ENCODE results near the gene CRIP2. TPM values are rescaled to one million over a fixed set of nuclear protein-coding genes. Genes with fewer than 3 reads are reported as not detected.
A peak's percentile ranks its signal among the peaks of the same experiment; 100 is the strongest.

The CRIP2 gene
- total and polyA plus RNA-seq, 2 experiments from 2014 or later: 3.4 to 9.6 TPM

DNA sequence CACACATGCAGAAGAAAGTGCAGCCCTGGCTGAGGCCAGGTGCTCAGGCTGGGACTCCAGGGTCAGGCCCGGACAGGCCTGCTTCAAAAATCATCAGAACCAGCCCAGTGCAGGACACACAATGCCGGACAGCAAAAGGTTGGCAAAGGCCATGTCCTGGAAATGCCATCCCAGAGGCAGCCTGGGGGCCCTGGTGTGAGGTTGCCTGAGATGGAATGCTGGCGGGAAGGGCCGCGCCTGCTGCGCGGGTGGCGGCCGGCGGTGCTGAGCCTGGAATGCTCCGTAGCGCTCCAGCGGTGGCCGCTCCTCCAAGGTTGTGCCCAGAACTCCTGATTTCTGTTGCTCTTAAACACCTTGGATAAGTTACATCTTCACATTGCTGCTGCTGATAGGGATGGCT, 21.7 kb upstream of the CRIP2 start:
- Mint-ChIP-seq H3K4me1 (no peaks in the 10 kb centered on the region), H3K36me3 (ENCODE audit: low read depth) (peaks cover 50% of the 10 kb centered on the region), H3K9me3 (no peaks in the 10 kb centered on the region), H3K27me3 (ENCODE audit: insufficient read depth, low read depth, poor library complexity) (peaks cover 10% of the 10 kb centered on the region), H3K27ac (no peak overlapping the region; the same call in 1 of the 2 replicates), H3K4me3 (no peak overlapping the region)
- TF ChIP-seq JUNB (IDR thresholded peaks at IDR 0.05; ENCODE audit: unreplicated experiment) (no peak), EZH2 (IDR thresholded peaks at IDR 0.05; ENCODE audit: low read depth, unreplicated experiment) (no peak), STAT1 (IDR thresholded peaks at IDR 0.05; ENCODE audit: unreplicated experiment) (no peak), ZNF331 (CRISPR knock-in tag; IDR thresholded peaks at IDR 0.05; ENCODE audit: low read depth) (no peak), POLR2AphosphoS5 (IDR thresholded peaks at IDR 0.05; ENCODE audit: low read depth) (no peak), ZNF114 (CRISPR knock-in tag; IDR thresholded peaks at IDR 0.05) (no peak), EZH2phosphoT487 (IDR thresholded peaks at IDR 0.05; ENCODE audit: unreplicated experiment) (no peak), CREB1 (CRISPR knock-in tag; IDR thresholded peaks at IDR 0.05; ENCODE audit: low read depth) (no peak), NANOG (IDR thresholded peaks at IDR 0.05; ENCODE audit: borderline replicate concordance) (no peak)
- TF ChIP-seq, protein P1, sequence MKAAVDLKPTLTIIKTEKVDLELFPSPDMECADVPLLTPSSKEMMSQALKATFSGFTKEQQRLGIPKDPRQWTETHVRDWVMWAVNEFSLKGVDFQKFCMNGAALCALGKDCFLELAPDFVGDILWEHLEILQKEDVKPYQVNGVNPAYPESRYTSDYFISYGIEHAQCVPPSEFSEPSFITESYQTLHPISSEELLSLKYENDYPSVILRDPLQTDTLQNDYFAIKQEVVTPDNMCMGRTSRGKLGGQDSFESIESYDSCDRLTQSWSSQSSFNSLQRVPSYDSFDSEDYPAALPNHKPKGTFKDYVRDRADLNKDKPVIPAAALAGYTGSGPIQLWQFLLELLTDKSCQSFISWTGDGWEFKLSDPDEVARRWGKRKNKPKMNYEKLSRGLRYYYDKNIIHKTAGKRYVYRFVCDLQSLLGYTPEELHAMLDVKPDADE (IDR thresholded peaks at IDR 0.05): no peak
- TF ChIP-seq, protein P2, sequence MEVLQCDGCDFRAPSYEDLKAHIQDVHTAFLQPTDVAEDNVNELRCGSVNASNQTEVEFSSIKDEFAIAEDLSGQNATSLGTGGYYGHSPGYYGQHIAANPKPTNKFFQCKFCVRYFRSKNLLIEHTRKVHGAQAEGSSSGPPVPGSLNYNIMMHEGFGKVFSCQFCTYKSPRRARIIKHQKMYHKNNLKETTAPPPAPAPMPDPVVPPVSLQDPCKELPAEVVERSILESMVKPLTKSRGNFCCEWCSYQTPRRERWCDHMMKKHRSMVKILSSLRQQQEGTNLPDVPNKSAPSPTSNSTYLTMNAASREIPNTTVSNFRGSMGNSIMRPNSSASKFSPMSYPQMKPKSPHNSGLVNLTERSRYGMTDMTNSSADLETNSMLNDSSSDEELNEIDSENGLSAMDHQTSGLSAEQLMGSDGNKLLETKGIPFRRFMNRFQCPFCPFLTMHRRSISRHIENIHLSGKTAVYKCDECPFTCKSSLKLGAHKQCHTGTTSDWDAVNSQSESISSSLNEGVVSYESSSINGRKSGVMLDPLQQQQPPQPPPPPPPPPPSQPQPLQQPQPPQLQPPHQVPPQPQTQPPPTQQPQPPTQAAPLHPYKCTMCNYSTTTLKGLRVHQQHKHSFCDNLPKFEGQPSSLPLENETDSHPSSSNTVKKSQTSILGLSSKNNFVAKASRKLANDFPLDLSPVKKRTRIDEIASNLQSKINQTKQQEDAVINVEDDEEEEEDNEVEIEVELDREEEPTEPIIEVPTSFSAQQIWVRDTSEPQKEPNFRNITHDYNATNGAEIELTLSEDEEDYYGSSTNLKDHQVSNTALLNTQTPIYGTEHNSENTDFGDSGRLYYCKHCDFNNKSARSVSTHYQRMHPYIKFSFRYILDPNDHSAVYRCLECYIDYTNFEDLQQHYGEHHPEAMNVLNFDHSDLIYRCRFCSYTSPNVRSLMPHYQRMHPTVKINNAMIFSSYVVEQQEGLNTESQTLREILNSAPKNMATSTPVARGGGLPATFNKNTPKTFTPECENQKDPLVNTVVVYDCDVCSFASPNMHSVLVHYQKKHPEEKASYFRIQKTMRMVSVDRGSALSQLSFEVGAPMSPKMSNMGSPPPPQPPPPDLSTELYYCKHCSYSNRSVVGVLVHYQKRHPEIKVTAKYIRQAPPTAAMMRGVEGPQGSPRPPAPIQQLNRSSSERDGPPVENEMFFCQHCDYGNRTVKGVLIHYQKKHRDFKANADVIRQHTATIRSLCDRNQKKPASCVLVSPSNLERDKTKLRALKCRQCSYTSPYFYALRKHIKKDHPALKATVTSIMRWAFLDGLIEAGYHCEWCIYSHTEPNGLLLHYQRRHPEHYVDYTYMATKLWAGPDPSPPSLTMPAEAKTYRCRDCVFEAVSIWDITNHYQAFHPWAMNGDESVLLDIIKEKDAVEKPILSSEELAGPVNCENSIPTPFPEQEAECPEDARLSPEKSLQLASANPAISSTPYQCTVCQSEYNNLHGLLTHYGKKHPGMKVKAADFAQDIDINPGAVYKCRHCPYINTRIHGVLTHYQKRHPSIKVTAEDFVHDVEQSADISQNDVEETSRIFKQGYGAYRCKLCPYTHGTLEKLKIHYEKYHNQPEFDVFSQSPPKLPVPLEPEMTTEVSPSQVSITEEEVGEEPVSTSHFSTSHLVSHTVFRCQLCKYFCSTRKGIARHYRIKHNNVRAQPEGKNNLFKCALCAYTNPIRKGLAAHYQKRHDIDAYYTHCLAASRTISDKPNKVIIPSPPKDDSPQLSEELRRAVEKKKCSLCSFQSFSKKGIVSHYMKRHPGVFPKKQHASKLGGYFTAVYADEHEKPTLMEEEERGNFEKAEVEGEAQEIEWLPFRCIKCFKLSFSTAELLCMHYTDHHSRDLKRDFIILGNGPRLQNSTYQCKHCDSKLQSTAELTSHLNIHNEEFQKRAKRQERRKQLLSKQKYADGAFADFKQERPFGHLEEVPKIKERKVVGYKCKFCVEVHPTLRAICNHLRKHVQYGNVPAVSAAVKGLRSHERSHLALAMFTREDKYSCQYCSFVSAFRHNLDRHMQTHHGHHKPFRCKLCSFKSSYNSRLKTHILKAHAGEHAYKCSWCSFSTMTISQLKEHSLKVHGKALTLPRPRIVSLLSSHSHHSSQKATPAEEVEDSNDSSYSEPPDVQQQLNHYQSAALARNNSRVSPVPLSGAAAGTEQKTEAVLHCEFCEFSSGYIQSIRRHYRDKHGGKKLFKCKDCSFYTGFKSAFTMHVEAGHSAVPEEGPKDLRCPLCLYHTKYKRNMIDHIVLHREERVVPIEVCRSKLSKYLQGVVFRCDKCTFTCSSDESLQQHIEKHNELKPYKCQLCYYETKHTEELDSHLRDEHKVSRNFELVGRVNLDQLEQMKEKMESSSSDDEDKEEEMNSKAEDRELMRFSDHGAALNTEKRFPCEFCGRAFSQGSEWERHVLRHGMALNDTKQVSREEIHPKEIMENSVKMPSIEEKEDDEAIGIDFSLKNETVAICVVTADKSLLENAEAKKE (CRISPR knock-in tag; IDR thresholded peaks at IDR 0.05): no peak
- TF ChIP-seq, protein P3, sequence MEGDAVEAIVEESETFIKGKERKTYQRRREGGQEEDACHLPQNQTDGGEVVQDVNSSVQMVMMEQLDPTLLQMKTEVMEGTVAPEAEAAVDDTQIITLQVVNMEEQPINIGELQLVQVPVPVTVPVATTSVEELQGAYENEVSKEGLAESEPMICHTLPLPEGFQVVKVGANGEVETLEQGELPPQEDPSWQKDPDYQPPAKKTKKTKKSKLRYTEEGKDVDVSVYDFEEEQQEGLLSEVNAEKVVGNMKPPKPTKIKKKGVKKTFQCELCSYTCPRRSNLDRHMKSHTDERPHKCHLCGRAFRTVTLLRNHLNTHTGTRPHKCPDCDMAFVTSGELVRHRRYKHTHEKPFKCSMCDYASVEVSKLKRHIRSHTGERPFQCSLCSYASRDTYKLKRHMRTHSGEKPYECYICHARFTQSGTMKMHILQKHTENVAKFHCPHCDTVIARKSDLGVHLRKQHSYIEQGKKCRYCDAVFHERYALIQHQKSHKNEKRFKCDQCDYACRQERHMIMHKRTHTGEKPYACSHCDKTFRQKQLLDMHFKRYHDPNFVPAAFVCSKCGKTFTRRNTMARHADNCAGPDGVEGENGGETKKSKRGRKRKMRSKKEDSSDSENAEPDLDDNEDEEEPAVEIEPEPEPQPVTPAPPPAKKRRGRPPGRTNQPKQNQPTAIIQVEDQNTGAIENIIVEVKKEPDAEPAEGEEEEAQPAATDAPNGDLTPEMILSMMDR (conservative IDR thresholded peaks at IDR 0.05; ENCODE audit: low read depth in 2 of 2): no peak
- TF ChIP-seq, protein P4, sequence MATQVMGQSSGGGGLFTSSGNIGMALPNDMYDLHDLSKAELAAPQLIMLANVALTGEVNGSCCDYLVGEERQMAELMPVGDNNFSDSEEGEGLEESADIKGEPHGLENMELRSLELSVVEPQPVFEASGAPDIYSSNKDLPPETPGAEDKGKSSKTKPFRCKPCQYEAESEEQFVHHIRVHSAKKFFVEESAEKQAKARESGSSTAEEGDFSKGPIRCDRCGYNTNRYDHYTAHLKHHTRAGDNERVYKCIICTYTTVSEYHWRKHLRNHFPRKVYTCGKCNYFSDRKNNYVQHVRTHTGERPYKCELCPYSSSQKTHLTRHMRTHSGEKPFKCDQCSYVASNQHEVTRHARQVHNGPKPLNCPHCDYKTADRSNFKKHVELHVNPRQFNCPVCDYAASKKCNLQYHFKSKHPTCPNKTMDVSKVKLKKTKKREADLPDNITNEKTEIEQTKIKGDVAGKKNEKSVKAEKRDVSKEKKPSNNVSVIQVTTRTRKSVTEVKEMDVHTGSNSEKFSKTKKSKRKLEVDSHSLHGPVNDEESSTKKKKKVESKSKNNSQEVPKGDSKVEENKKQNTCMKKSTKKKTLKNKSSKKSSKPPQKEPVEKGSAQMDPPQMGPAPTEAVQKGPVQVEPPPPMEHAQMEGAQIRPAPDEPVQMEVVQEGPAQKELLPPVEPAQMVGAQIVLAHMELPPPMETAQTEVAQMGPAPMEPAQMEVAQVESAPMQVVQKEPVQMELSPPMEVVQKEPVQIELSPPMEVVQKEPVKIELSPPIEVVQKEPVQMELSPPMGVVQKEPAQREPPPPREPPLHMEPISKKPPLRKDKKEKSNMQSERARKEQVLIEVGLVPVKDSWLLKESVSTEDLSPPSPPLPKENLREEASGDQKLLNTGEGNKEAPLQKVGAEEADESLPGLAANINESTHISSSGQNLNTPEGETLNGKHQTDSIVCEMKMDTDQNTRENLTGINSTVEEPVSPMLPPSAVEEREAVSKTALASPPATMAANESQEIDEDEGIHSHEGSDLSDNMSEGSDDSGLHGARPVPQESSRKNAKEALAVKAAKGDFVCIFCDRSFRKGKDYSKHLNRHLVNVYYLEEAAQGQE (IDR thresholded peaks at IDR 0.05; ENCODE audit: unreplicated experiment): no peak
- Histone ChIP-seq H3K4me1 (ENCODE audit: insufficient read depth) (no peaks in the 10 kb centered on the region), H3K79me2 (replicated peaks; ENCODE audit: insufficient read depth) (no peaks in the 10 kb centered on the region), H3K4me3 (no peak overlapping the region), H3K9me2 (ENCODE audit: insufficient read depth) (no peaks in the 10 kb centered on the region), H4K20me1 (replicated peaks; ENCODE audit: insufficient read depth) (peaks cover 16% of the 10 kb centered on the region; the same call in 1 of the 2 replicates), H2AFZ (no peak overlapping the region), H3K4me2 (no peak overlapping the region), H3K27me3 (ENCODE audit: insufficient read depth) (no peaks in the 10 kb centered on the region), H3K27ac (ENCODE audit: low read depth) (0 out of 2 replicates have a peak overlapping the region, but pooled peaks have one; percentile 50), H3F3A (replicated peaks; ENCODE audit: low read depth) (0 out of 2 replicates have a peak, but pooled peaks cover 13% of the 10 kb centered on the region), H3K36me3 (ENCODE audit: insufficient read depth) (peaks cover 10% of the 10 kb centered on the region)
- ATAC-seq (no peak), DNase-seq (ENCODE audit: low spot score) (no peak)

All from GM23338 (cell line).